Astrocyte (in vitro differentiated cells and primary cell): ENCODE measurements around the gene QSOX2. TPM values are rescaled to one million over a fixed set of nuclear protein-coding genes. Genes with fewer than 3 reads are reported as not detected.

ENCODE experiments used
- DNase-seq: peaks from one replicate; pipeline ENCODE4 v3.0.0-alpha.2; 2010; ENCODE audit warnings: low read depth
- FAIRE-seq: peaks from 2 replicates; lab custom pipeline; 2011; peaks lifted over from hg19 to GRCh38; lab: Jason Lieb, UNC
- H2AFZ ChIP-seq: 2 replicates; pipeline ENCODE4 v1.6.0; 2012; ENCODE audit warnings: low read depth, low read length, inconsistent platforms
- H3K27ac ChIP-seq: 2 replicates; pipeline ENCODE4 v1.5.1; 2011; ENCODE audit warnings: low read depth, low read length, inconsistent platforms
- H3K27me3 ChIP-seq: 2 replicates; pipeline ENCODE4 v1.6.0; 2011; ENCODE audit warnings: low read length, inconsistent platforms; ENCODE audit not compliant: insufficient read depth
- H3K36me3 ChIP-seq: 2 replicates; pipeline ENCODE4 v1.5.1; 2011; ENCODE audit warnings: low read length, inconsistent platforms; ENCODE audit not compliant: insufficient read depth
- H3K4me1 ChIP-seq: 2 replicates; pipeline ENCODE4 v1.5.1; 2011; ENCODE audit warnings: low read length, inconsistent platforms; ENCODE audit not compliant: insufficient read depth
- H3K4me2 ChIP-seq: 2 replicates; pipeline ENCODE4 v1.6.0; 2012; ENCODE audit warnings: low read length, inconsistent platforms
- H3K4me3 ChIP-seq: 2 replicates; pipeline ENCODE4 v1.5.1; 2011; ENCODE audit warnings: low read depth, mild to moderate bottlenecking, low read length, inconsistent platforms; ENCODE audit not compliant: insufficient read depth
- H3K79me2 ChIP-seq: 2 replicates; pipeline ENCODE4 v1.6.0; 2012; ENCODE audit warnings: mild to moderate bottlenecking, low read length, inconsistent platforms; ENCODE audit not compliant: insufficient read depth
- H3K9ac ChIP-seq: 2 replicates; pipeline ENCODE4 v1.6.0; 2012; ENCODE audit warnings: mild to moderate bottlenecking, low read length, inconsistent platforms
- H3K9me3 ChIP-seq: 2 replicates; pipeline ENCODE4 v1.5.1; 2012; ENCODE audit warnings: low read depth, mild to moderate bottlenecking, low read length, inconsistent platforms; ENCODE audit not compliant: insufficient read depth
- H4K20me1 ChIP-seq: 2 replicates; pipeline ENCODE4 v1.6.0; 2012; ENCODE audit warnings: low read length, inconsistent platforms; ENCODE audit not compliant: insufficient read depth
- H3K27ac Mint-ChIP-seq: one replicate; pipeline ENCODE4 v1.8.0; 2021; ENCODE audit warnings: mild to moderate bottlenecking, mixed read lengths; ENCODE audit not compliant: unreplicated experiment
- H3K27me3 Mint-ChIP-seq: one replicate; pipeline ENCODE4 v1.8.0; 2021; ENCODE audit warnings: low read depth, mixed read lengths; ENCODE audit not compliant: unreplicated experiment
- H3K36me3 Mint-ChIP-seq: one replicate; pipeline ENCODE4 v1.8.0; 2021; ENCODE audit warnings: low read depth, mixed read lengths; ENCODE audit not compliant: unreplicated experiment
- H3K4me1 Mint-ChIP-seq: one replicate; pipeline ENCODE4 v1.8.0; 2021; ENCODE audit warnings: low read depth, mixed read lengths; ENCODE audit not compliant: unreplicated experiment
- H3K4me3 Mint-ChIP-seq: one replicate; pipeline ENCODE4 v1.8.0; 2021; ENCODE audit warnings: mild to moderate bottlenecking, moderate library complexity, mixed read lengths; ENCODE audit not compliant: unreplicated experiment
- H3K9me3 Mint-ChIP-seq: one replicate; pipeline ENCODE4 v1.8.0; 2021; ENCODE audit warnings: mild to moderate bottlenecking, mixed read lengths; ENCODE audit not compliant: unreplicated experiment
- EZH2 ChIP-seq: IDR thresholded peaks from 2 replicates; pipeline ENCODE4 v1.6.1; 2012; ENCODE audit warnings: mild to moderate bottlenecking, low read length, inconsistent platforms; ENCODE audit not compliant: insufficient read depth
- total RNA-seq: library from RNA; stranded (reverse); gene quantifications from 2 replicates; pipeline ENCODE4 v1.2.1, GENCODE V29; 2021
- TF ChIP-seq, protein P1 (sequence below): IDR thresholded peaks from 2 replicates; pipeline ENCODE4 v1.5.1; 2011; ENCODE audit warnings: low read depth, mild to moderate bottlenecking, inconsistent platforms, low read length, moderate library complexity; ENCODE audit not compliant: insufficient read depth

QSOX2 gene
- total RNA-seq, 1 donor from 2014 or later: 20.4 TPM

DNA sequence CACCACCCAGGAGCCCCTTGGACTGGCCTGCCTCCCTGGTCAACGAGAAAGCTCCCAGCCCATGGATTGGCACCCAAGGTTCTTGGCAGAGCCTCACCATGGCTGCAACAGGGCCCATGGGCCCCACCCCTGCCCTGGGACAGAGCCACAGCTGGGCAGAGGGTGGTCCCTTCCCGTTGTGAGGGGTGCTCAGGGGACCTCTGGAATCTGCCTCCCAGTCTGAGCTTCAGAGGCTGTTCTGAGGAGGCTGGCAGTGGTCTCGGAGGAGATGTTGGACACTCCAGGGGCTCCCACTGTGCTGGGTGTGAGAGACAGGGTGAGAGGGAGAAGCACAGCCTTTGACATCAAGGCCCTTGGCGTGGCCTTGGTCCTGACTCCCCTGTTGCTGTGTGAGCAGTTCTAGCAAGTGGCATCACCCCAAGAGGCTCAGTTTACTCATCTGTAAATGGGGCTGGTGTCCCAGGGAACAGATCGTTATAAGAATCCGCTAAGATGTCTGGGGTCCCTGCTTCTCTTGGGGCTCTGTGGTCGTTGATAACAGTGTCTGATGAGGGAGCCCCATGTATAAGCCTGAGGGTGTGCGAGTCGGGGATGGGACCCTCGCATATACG lies 73.7 kb downstream of the QSOX2 start:
- Histone ChIP-seq H3K27me3 (peaks cover 5% of the 10 kb centered on the region), H3K4me3 (no peak overlapping the region), H3K36me3 (no peaks in the 10 kb centered on the region), H3K9me3 (no peaks in the 10 kb centered on the region), H2AFZ (no peak overlapping the region), H4K20me1 (no peaks in the 10 kb centered on the region), H3K27ac (no peak overlapping the region), H3K4me1 (no peaks in the 10 kb centered on the region), H3K79me2 (no peaks in the 10 kb centered on the region), H3K9ac (no peak overlapping the region), H3K4me2 (no peak overlapping the region)
- no peak for FAIRE-seq
- H3K36me3 Mint-ChIP-seq: no peaks in the 10 kb centered on the region
- DNase-seq: no peak
- H3K27me3 Mint-ChIP-seq: peaks cover 38% of the 10 kb centered on the region
- no peak overlapping the region for H3K27ac Mint-ChIP-seq
- no peaks in the 10 kb centered on the region for H3K4me1 Mint-ChIP-seq
- H3K9me3 Mint-ChIP-seq: no peaks in the 10 kb centered on the region
- TF ChIP-seq, protein P1, sequence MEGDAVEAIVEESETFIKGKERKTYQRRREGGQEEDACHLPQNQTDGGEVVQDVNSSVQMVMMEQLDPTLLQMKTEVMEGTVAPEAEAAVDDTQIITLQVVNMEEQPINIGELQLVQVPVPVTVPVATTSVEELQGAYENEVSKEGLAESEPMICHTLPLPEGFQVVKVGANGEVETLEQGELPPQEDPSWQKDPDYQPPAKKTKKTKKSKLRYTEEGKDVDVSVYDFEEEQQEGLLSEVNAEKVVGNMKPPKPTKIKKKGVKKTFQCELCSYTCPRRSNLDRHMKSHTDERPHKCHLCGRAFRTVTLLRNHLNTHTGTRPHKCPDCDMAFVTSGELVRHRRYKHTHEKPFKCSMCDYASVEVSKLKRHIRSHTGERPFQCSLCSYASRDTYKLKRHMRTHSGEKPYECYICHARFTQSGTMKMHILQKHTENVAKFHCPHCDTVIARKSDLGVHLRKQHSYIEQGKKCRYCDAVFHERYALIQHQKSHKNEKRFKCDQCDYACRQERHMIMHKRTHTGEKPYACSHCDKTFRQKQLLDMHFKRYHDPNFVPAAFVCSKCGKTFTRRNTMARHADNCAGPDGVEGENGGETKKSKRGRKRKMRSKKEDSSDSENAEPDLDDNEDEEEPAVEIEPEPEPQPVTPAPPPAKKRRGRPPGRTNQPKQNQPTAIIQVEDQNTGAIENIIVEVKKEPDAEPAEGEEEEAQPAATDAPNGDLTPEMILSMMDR: no peak
- no peak for TF ChIP-seq EZH2
- H3K4me3 Mint-ChIP-seq: no peak overlapping the region

DNA sequence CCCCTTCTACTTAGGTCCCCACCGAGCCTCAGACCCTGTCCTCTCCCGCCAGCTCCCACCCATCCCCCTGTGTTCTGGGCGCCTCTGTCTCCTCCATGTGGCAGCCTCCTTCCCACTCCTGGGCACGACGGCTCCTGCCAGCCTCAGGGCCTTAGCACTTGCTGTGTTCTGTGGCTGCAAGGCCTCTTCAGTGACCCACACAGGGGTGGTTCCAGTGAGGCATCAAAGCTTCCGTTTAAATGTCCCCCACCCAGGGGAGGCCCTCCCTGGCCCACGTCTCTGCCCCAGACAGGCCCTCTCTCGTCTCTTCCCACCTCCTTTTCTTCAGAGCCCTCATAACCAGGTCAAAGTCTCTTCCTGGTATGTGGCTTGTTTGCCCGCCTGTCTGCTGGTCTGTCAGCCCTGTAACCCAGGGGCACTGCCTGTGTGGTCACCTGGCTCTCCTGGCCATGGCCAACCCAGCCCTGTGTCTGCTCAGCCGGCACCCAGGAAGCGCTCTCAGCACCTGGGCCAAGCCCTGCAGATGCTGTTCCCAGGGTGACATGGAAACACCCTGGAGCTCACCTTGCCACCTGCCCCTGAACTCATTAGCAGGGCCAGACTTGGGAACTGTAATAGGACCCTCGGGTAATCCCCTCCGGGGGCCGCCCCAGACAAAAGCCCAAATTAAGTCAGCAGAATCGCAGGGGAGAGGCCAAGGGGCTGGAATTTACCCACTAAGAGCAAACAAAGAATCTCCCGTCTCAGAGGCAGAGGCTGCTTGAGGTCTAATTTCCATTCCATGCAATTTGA lies 74.4 kb downstream of the QSOX2 start:
- TF ChIP-seq EZH2: no peak
- TF ChIP-seq, protein P1: no peak
- H3K9ac ChIP-seq: no peak overlapping the region
- no peaks in the 10 kb centered on the region for H3K9me3 ChIP-seq
- H3K4me2 ChIP-seq: no peak overlapping the region
- H4K20me1 ChIP-seq: no peaks in the 10 kb centered on the region
- no peaks in the 10 kb centered on the region for H3K36me3 ChIP-seq
- H3K4me1 ChIP-seq: no peaks in the 10 kb centered on the region
- peaks cover 5% of the 10 kb centered on the region for H3K27me3 ChIP-seq
- no peak overlapping the region for H3K4me3 ChIP-seq
- Mint-ChIP-seq H3K27me3 (peaks cover 36% of the 10 kb centered on the region), H3K4me3 (no peak overlapping the region), H3K36me3 (no peaks in the 10 kb centered on the region), H3K4me1 (no peaks in the 10 kb centered on the region), H3K9me3 (no peaks in the 10 kb centered on the region), H3K27ac (no peak overlapping the region)
- H3K27ac ChIP-seq: no peak overlapping the region
- no peak overlapping the region for H2AFZ ChIP-seq
- H3K79me2 ChIP-seq: no peaks in the 10 kb centered on the region
- no peak for FAIRE-seq
- DNase-seq: peak; percentile 3
